ENCODE data around the gene CYREN.

Gene CYREN

DNA sequence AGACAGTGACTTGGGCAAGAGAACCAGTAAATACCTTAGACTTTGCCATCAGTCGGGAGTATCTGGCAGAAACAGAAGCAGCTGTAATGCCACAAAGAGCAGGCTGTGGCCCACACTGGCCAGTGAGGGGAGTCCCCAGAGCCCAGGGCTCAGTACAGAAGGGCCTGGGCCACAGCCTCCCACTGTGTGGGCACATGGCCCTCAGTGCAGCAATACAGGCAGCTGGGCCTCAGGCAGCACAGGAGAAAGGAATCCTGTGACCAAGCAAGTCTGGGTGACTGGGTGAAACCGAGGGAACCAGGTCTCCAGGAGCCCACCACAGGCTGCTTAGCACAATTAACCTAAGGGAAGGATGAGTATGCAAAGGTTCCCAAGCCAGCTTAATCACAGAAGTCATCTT lies 26.8 kb upstream of the CYREN start:
- H3K4me1 ChIP-seq (ENCODE audit: control insufficient read depth, insufficient read depth, low read length): peaks cover 9% of the 10 kb centered on the region
- H3K27me3 ChIP-seq (ENCODE audit: control insufficient read depth in 1 of 2, insufficient read depth in 2 of 2, low read length in 2 of 2): no peaks in the 10 kb centered on the region
- H3K4me3 ChIP-seq (ENCODE audit: low read length in 2 of 2): no peak overlapping the region
- no peak overlapping the region for H3K9ac ChIP-seq (ENCODE audit: low read length in 2 of 2)
- peaks cover 37 to 58% of the 10 kb centered on the region in 2 donors for H3K36me3 ChIP-seq (ENCODE audit: control insufficient read depth in 2 of 2, insufficient read depth in 2 of 2, low read length in 2 of 2)
- no peaks in the 10 kb centered on the region for H3K9me3 ChIP-seq (ENCODE audit: control insufficient read depth in 2 of 2, low read length in 2 of 2)
- H3K27ac ChIP-seq (ENCODE audit: low read length): no peak overlapping the region

DNA sequence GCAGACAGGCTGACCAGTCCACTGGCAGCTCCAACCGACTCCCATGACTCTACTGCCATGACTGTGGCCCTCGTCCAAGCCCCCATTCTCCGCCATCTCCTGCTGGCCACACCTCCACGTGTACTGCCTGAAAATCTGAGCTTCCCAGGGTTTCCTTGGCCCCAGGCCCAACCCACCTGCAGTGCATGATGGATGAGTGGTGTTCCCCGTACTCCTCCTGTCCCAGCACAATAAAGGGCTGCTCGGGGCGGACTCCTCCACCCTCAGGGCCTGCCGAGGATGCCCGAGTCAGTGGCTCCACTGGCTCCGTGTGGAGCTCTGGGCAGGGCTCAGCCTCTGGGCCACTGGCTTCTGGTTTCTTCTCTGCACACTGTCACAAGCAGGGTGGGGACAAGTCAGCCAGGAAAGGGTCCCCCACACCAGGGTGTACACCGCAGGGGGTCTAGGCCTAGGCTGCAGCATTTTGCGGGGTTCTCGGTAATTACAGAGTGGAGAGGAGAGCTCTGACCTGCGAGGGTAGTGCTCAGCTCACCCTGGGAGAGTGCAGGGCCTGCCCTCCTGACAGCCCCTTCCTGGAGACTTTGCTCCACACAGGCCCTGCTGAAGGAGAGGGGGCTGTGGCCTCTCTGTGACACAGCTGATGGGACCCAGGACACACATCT lies 25.6 kb upstream of the CYREN start:
- Histone ChIP-seq H3K36me3 (ENCODE audit: control insufficient read depth in 2 of 2, insufficient read depth in 2 of 2, low read length in 2 of 2) (peaks cover 35 to 51% of the 10 kb centered on the region in 2 donors), H3K9ac (ENCODE audit: low read length in 2 of 2) (no peak overlapping the region), H3K27ac (ENCODE audit: low read length) (no peak overlapping the region)

DNA sequence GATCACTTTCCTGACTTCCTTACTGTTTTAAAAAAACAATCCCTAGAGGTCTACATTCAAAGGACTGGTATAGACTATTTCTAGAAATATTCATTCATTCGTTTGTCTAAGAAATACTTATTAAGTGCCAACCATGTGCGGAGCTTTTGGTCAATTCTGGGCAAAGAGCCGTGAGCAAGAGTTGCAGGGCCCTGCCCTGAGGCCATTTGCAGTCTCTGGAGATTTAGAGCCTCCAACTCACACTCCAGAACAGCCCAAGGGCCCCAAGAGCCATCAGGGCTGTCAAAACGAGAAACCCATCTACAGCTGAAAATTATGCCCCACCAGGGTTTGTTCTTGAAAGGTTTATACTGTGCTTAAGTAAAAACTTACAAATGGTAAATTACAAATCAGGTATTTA lies 24.6 kb upstream of the CYREN start:
- Histone ChIP-seq H3K27me3 (ENCODE audit: control insufficient read depth in 1 of 2, insufficient read depth in 2 of 2, low read length in 2 of 2) (no peaks in the 10 kb centered on the region), H3K9ac (ENCODE audit: low read length in 2 of 2) (no peak overlapping the region), H3K9me3 (ENCODE audit: control insufficient read depth in 2 of 2, low read length in 2 of 2) (no peaks in the 10 kb centered on the region), H3K4me1 (ENCODE audit: control insufficient read depth, insufficient read depth, low read length) (peaks cover 9% of the 10 kb centered on the region), H3K36me3 (ENCODE audit: control insufficient read depth in 2 of 2, insufficient read depth in 2 of 2, low read length in 2 of 2) (peaks cover 31 to 43% of the 10 kb centered on the region in 2 donors), H3K4me3 (ENCODE audit: low read length in 2 of 2) (no peak overlapping the region), H3K27ac (ENCODE audit: low read length) (no peak overlapping the region)

More for the DNA sequence above, 25.6 kb upstream of the CYREN start:
- H3K9me3 ChIP-seq (ENCODE audit: control insufficient read depth in 2 of 2, low read length in 2 of 2): no peaks in the 10 kb centered on the region
- no peaks in the 10 kb centered on the region for H3K27me3 ChIP-seq (ENCODE audit: control insufficient read depth in 1 of 2, insufficient read depth in 2 of 2, low read length in 2 of 2)
- no peak overlapping the region for H3K4me3 ChIP-seq (ENCODE audit: low read length in 2 of 2)
- peaks cover 9% of the 10 kb centered on the region for H3K4me1 ChIP-seq (ENCODE audit: control insufficient read depth, insufficient read depth, low read length)

DNA sequence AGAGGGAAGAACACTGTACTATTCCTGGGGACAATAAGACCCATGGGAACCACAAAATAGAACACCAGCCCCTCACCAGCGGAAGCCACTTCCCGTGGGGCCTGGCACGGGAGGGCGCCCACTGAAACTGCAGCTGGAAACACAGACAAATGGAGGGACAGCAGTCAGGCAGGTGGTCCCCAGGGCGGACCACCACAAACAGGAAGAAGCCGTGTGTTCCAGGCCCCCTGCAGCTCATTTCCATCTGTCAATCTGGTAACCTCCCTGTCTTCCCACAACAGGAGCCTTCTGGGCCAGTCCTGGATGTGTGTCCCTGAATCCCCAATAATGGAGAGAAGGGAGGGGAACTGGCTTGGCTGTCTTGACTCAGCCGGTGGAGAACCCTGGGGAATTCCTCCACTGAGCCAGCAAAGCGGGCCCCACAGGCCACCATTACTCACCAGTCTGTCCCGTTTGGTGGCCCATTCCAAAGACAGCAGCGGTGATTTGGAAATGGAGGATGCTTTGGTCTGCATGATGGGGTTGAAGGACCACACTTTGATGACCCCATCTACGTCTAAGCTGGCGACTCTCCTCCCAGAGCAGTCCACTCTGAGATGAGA lies 24.1 kb upstream of the CYREN start:
- peaks cover 9% of the 10 kb centered on the region for H3K4me1 ChIP-seq (ENCODE audit: control insufficient read depth, insufficient read depth, low read length)
- no peaks in the 10 kb centered on the region for H3K9me3 ChIP-seq (ENCODE audit: control insufficient read depth in 2 of 2, low read length in 2 of 2)
- H3K27ac ChIP-seq (ENCODE audit: low read length): no peak overlapping the region
- peaks cover 31 to 44% of the 10 kb centered on the region in 2 donors for H3K36me3 ChIP-seq (ENCODE audit: control insufficient read depth in 2 of 2, insufficient read depth in 2 of 2, low read length in 2 of 2)
- H3K9ac ChIP-seq (ENCODE audit: low read length in 2 of 2): no peak overlapping the region
- H3K4me3 ChIP-seq (ENCODE audit: low read length in 2 of 2): no peak overlapping the region
- H3K27me3 ChIP-seq (ENCODE audit: control insufficient read depth in 1 of 2, insufficient read depth in 2 of 2, low read length in 2 of 2): no peaks in the 10 kb centered on the region

DNA sequence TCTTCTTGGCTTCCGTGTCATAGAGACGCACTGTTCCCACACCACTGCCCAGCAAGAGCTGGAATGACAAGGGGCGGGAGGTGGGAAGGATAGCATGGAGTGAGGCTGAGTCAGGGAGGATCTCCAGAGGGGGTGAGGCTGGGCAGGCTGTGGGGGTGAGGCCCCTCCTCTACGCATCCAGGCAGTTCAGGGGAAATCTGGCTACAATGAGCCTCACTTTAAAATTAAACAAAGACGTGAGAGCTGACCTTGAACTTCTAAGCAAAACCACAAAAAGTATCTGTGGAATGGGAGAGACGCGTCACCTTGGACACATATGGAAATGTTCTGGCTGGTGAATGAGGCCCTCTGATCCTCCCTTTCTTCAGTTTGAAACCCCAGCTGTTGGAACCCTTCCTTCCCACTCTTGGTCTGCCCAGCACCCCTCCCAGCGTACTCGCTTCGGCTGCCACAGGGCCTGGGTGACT lies 23.1 kb upstream of the CYREN start:
- H3K27me3 ChIP-seq (ENCODE audit: control insufficient read depth in 1 of 2, insufficient read depth in 2 of 2, low read length in 2 of 2): no peaks in the 10 kb centered on the region
- no peak overlapping the region for H3K27ac ChIP-seq (ENCODE audit: low read length)
- H3K9me3 ChIP-seq (ENCODE audit: control insufficient read depth in 2 of 2, low read length in 2 of 2): no peaks in the 10 kb centered on the region
- no peak overlapping the region for H3K9ac ChIP-seq (ENCODE audit: low read length in 2 of 2)
- peaks cover 32 to 48% of the 10 kb centered on the region in 2 donors for H3K36me3 ChIP-seq (ENCODE audit: control insufficient read depth in 2 of 2, insufficient read depth in 2 of 2, low read length in 2 of 2)
- peaks cover 9% of the 10 kb centered on the region for H3K4me1 ChIP-seq (ENCODE audit: control insufficient read depth, insufficient read depth, low read length)
- no peak overlapping the region for H3K4me3 ChIP-seq (ENCODE audit: low read length in 2 of 2)

DNA sequence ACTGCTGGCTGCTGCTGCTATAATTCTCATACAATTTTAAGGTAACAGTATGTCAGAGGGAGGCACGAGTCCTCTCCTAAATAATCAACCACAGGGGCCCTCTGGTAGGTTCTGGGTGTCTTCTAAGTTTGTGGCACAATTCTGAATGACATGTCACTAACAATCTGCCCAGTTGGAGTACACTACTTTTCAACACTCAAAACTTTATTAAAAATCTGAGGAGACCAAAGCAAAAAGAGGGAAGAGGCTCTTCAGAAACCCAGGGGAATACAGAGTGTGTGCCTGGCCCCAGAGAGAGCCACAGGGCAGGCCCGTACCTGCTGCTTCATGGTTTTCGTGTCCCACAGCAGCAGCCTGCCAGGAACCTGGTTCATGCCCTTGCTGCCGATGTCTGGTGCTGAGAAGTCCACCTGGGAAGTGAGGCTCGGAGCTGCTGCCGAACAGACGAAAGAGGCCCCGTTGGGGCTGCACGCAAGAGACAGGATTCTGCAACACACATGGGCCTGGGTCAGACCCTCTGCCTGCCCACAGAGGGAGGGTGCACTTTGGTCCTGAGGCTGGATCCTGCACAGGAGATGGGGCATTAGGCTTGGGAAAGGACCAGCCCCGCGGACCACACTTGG lies 22.5 kb upstream of the CYREN start:
- H3K27me3 ChIP-seq (ENCODE audit: control insufficient read depth in 1 of 2, insufficient read depth in 2 of 2, low read length in 2 of 2): no peaks in the 10 kb centered on the region
- H3K9ac ChIP-seq (ENCODE audit: low read length in 2 of 2): no peak overlapping the region
- H3K36me3 ChIP-seq (ENCODE audit: control insufficient read depth in 2 of 2, insufficient read depth in 2 of 2, low read length in 2 of 2): peaks cover 38 to 51% of the 10 kb centered on the region in 2 donors
- H3K4me3 ChIP-seq (ENCODE audit: low read length in 2 of 2): no peak overlapping the region
- H3K4me1 ChIP-seq (ENCODE audit: control insufficient read depth, insufficient read depth, low read length): peaks cover 9% of the 10 kb centered on the region
- no peak overlapping the region for H3K27ac ChIP-seq (ENCODE audit: low read length)
- no peaks in the 10 kb centered on the region for H3K9me3 ChIP-seq (ENCODE audit: control insufficient read depth in 2 of 2, low read length in 2 of 2)

DNA sequence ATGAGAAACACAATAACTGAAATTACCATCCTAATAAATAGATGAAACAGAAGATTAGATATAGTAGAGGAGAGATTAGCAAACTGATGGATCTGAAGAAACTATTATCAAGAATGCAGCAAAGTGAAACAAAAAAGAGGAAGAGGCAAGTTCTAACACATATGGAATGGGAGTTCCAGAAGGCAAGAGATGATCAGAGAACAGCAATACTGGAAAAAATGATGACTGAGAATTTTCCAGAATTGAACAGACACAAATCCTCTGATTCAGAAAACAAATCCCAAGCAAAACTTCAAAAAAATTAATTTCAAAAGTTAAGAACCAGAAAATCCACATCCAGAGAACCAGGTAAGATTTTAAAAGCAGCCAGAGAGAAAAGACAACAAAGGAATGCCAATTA lies 20.2 kb upstream of the CYREN start:
- Histone ChIP-seq H3K9me3 (ENCODE audit: control insufficient read depth in 2 of 2, low read length in 2 of 2) (no peaks in the 10 kb centered on the region), H3K27me3 (ENCODE audit: control insufficient read depth in 1 of 2, insufficient read depth in 2 of 2, low read length in 2 of 2) (no peaks in the 10 kb centered on the region), H3K4me3 (ENCODE audit: low read length in 2 of 2) (no peak overlapping the region), H3K27ac (ENCODE audit: low read length) (no peak overlapping the region), H3K36me3 (ENCODE audit: control insufficient read depth in 2 of 2, insufficient read depth in 2 of 2, low read length in 2 of 2) (peaks cover 45 to 49% of the 10 kb centered on the region in 2 donors), H3K4me1 (ENCODE audit: control insufficient read depth, insufficient read depth, low read length) (peaks cover 9% of the 10 kb centered on the region), H3K9ac (ENCODE audit: low read length in 2 of 2) (no peak overlapping the region)

DNA sequence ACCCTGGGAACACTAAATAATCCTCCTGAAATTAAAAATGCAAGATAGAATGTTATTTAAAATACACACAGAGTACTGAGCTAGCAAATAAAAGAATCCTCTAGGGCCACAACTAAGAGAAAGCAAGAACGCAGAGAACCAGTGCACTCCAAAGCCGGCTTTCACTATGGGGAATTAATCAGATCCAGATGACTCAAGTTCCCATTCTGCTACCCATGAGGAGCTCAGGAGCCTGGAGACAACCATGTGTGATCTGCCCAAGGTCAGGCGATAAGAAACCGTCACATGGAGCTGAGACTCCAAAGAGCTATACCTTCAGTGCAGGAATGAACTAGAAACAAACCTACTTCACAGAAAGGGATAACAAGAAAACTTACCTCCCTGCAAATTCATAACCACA lies 19.5 kb upstream of the CYREN start:
- Histone ChIP-seq H3K27me3 (ENCODE audit: control insufficient read depth in 1 of 2, insufficient read depth in 2 of 2, low read length in 2 of 2) (no peaks in the 10 kb centered on the region), H3K9ac (ENCODE audit: low read length in 2 of 2) (no peak overlapping the region), H3K9me3 (ENCODE audit: control insufficient read depth in 2 of 2, low read length in 2 of 2) (no peaks in the 10 kb centered on the region), H3K27ac (ENCODE audit: low read length) (no peak overlapping the region), H3K36me3 (ENCODE audit: control insufficient read depth in 2 of 2, insufficient read depth in 2 of 2, low read length in 2 of 2) (peaks cover 46 to 53% of the 10 kb centered on the region in 2 donors), H3K4me3 (ENCODE audit: low read length in 2 of 2) (no peak overlapping the region), H3K4me1 (ENCODE audit: control insufficient read depth, insufficient read depth, low read length) (peaks cover 9% of the 10 kb centered on the region)

DNA sequence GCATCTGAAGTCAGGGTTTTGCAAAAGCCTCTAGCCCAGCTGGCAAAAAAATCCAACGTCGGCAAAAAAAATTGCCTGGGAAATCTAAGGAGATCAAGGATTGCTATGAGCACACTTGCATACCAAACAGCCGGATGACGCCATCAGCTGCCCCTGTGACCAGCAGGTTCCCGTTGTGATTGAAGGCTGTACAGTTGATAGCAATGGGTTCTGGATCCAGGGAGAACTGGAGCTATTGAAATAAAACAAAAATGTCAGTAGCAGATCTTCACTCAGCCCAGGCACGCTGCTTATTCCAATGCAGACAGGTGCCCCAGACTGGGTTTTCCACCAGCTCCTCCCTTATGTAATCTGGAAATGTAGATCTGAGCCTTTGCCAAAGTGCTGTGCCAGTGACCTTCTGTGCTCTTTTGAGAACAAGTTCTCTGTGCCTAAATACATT lies 18.7 kb upstream of the CYREN start:
- Histone ChIP-seq H3K27ac (ENCODE audit: low read length) (no peak overlapping the region), H3K4me1 (ENCODE audit: control insufficient read depth, insufficient read depth, low read length) (peaks cover 6% of the 10 kb centered on the region), H3K9ac (ENCODE audit: low read length in 2 of 2) (no peak overlapping the region), H3K36me3 (ENCODE audit: control insufficient read depth in 2 of 2, insufficient read depth in 2 of 2, low read length in 2 of 2) (peaks cover 46 to 53% of the 10 kb centered on the region in 2 donors), H3K27me3 (ENCODE audit: control insufficient read depth in 1 of 2, insufficient read depth in 2 of 2, low read length in 2 of 2) (no peaks in the 10 kb centered on the region), H3K4me3 (ENCODE audit: low read length in 2 of 2) (no peak overlapping the region), H3K9me3 (ENCODE audit: control insufficient read depth in 2 of 2, low read length in 2 of 2) (no peaks in the 10 kb centered on the region)

DNA sequence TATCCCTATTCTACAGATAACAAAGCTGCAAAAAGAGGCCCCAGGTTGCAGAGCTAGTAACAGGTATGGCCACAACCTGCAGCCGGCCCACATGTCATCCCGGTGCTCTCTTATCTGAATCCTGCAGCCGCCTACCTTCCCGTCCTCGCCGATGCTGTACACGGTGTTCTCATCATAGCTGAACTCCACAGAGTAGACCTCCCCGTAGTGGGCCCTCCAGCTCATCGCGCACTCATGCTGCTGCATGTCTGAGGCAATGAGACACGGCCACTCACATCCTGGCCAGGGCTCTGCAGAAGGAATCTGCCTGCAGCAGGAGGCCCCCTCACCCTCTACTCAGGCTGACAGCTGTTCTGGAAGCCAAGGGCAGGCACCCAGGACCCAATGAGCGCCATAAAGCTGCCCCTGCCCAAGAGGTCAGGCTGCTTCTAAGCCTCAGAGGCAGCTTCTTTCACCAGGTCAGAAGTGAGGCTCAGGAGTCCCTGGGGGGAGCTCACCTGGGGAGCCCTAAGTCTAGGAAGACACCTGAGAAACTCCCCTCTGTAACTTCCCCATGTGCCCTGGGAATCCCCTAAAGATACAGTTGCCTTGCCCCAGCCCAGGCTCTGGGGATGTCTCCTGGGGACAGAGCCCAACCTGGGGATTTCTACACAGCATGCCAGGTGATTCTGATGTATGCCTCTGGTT lies 17.9 kb upstream of the CYREN start:
- Histone ChIP-seq H3K4me1 (ENCODE audit: control insufficient read depth, insufficient read depth, low read length) (peaks cover 3% of the 10 kb centered on the region), H3K27ac (ENCODE audit: low read length) (no peak overlapping the region), H3K27me3 (ENCODE audit: control insufficient read depth in 1 of 2, insufficient read depth in 2 of 2, low read length in 2 of 2) (no peaks in the 10 kb centered on the region), H3K9ac (ENCODE audit: low read length in 2 of 2) (no peak overlapping the region), H3K36me3 (ENCODE audit: control insufficient read depth in 2 of 2, insufficient read depth in 2 of 2, low read length in 2 of 2) (peaks cover 48 to 53% of the 10 kb centered on the region in 2 donors), H3K9me3 (ENCODE audit: control insufficient read depth in 2 of 2, low read length in 2 of 2) (no peaks in the 10 kb centered on the region), H3K4me3 (ENCODE audit: low read length in 2 of 2) (no peak overlapping the region)

Data from stomach smooth muscle (tissue), 2 donors.